Adrenal gland (tissue), 19 donors: ENCODE results near the gene SMIM38. TPM values are rescaled to one million over a fixed set of nuclear protein-coding genes. Genes with fewer than 3 reads are reported as not detected.

ENCODE experiments used
- DNase-seq, 7 donors: peaks; one replicate each; pipeline ENCODE4 v3.0.0-alpha.2; 2019 to 2020
- H3K27ac ChIP-seq, 5 donors: fragments of 200-600 bp; sonication (generic) in 4 of 5; 1 replicate in 3 of 5; 2 replicates in 2 of 5; pipeline versions ENCODE4 v1.5.1 to v1.8.0; 2016 to 2020; ENCODE audit warnings: mild to moderate bottlenecking in 1 of 5
- H3K27me3 ChIP-seq: fragments of 200-600 bp; 2 replicates; pipeline ENCODE4 v1.8.0; 2021
- H3K36me3 ChIP-seq, 2 donors: fragments of 200-600 bp; replicated peaks in 1 of 2; 1 replicate in 1 of 2; 2 replicates in 1 of 2; pipeline versions ENCODE4 v1.5.1 to v1.8.0; 2018 to 2022
- H3K4me1 ChIP-seq, 2 donors: fragments of 200-600 bp; replicated peaks in 1 of 2; 1 replicate in 1 of 2; 2 replicates in 1 of 2; pipeline versions ENCODE4 v1.5.1 to v1.8.0; 2018 to 2021
- H3K4me3 ChIP-seq, 4 donors: fragments of 200-600 bp; sonication (generic) in 3 of 4; one replicate each; pipeline ENCODE4 v1.5.1; 2016 to 2018
- H3K9me3 ChIP-seq, 3 donors: fragments of 200-600 bp; sonication (generic) in 1 of 3; replicated peaks in 1 of 3; 1 replicate in 2 of 3; 2 replicates in 1 of 3; pipeline versions ENCODE4 v1.5.1 to v1.8.0; 2016 to 2021
- POLR2A ChIP-seq, 2 donors: fragments of 450-650 bp; IDR thresholded peaks; one replicate each; pipeline ENCODE4 v1.6.1; 2017; ENCODE audit warnings: antibody characterized with exemption in 2 of 2, mild to moderate bottlenecking in 2 of 2, moderate library complexity in 1 of 2
- WGBS, 4 donors: extraction: QIAGEN DNeasy Blood & Tissue Kit in 2 of 4; methylation state at CpG; one replicate each; pipeline versions ENCODE4 v1.1.5 to v1.1.7; 2013 to 2017; 5-methylcytosine and 5-hydroxymethylcytosine counted together
- intact Hi-C, 2 donors: fragments of 100-400 bp; cut with DNase I; formaldehyde crosslinking; loops; one replicate each; pipeline versions ENCODE4 v1.14.1 to v1.15.0; 2022 to 2023
- long read RNA-seq, 10 donors: library from polyadenylated mRNA in 3 of 10; unstranded in 2 of 10; stranded (forward) in 1 of 10; transcript quantifications; one replicate each; pipeline ENCODE4 v2.0.0 and lab custom pipeline, GENCODE V29; 2021 to 2026
- polyA plus RNA-seq, 3 donors: library from polyadenylated mRNA; stranded (reverse); fragments of 200-250 nt in 2 of 3; fragments of 350-450 nt in 1 of 3; fragmentation: Illumina TruSeq in 1 of 3; extraction: RNeasy Lipid Tissue Mini Kit (QIAGEN cat#74804) in 1 of 3; gene quantifications; one replicate each; pipeline ENCODE4 v1.2.3, GENCODE V29; 2013 to 2014
- total RNA-seq, 9 donors: library from RNA; depleted of rRNA in 4 of 9; stranded (reverse); fragments of >200 nt in 4 of 9; fragments of 120-200 nt in 1 of 9; fragmentation: NEBNext Ultra II Directional in 1 of 9; extraction: Animal tissue kit (Norgen Biotek cat#: 25700) in 1 of 9; gene quantifications; one replicate each; pipeline versions ENCODE4 v1.1.0 to v1.2.4, GENCODE V29; 2013 to 2023
- TF ChIP-seq, protein P1 (sequence below), 6 experiments: fragments of 450-650 bp in 4 of 6; fragments of 200-600 bp in 2 of 6; sonication (generic) in 1 of 6; IDR thresholded peaks; 1 replicate in 5 of 6; 2 replicates in 1 of 6; pipeline versions ENCODE4 v1.5.1 to v1.8.0; 2016 to 2021; ENCODE audit warnings: antibody characterized with exemption in 6 of 6, mild to moderate bottlenecking in 2 of 6, moderate library complexity in 1 of 6
- donor health status: healthy with polysubstance abuse.
- donor health status: Bipolar disorder and iron deficiency.
- donor health status: DM: yes; HTN: yes; CAD: no.
- donor health status: DM: no; HTN: no; CAD: no.
- donor health status: DM: no; HTN: no; CAD: no.
- donor health status: DM: yes; HTN: yes; CAD: no.

The SMIM38 gene
- total RNA-seq (under 1 TPM in 7 of 9 donors, not detected in 2; 0.11 to 0.33 (median 0.17) TPM), polyA plus RNA-seq (under 1 TPM in 1 of 3 donors, not detected in 2; 0.16 TPM)
- long read RNA-seq, donor 1, result 0 reads
- long read RNA-seq, donor 2, result 0 reads
- long read RNA-seq, donor 3, result 0 reads
- long read RNA-seq, donor 4, result 0 reads
- long read RNA-seq, donor 5, result 0 reads
- long read RNA-seq, donor 6, result 0 reads
- long read RNA-seq, donor 7, result 0 reads
- long read RNA-seq, donor 8, result 0 reads
- long read RNA-seq, donor 9, result 0 reads
- long read RNA-seq, donor 10, result 0 reads

DNA sequence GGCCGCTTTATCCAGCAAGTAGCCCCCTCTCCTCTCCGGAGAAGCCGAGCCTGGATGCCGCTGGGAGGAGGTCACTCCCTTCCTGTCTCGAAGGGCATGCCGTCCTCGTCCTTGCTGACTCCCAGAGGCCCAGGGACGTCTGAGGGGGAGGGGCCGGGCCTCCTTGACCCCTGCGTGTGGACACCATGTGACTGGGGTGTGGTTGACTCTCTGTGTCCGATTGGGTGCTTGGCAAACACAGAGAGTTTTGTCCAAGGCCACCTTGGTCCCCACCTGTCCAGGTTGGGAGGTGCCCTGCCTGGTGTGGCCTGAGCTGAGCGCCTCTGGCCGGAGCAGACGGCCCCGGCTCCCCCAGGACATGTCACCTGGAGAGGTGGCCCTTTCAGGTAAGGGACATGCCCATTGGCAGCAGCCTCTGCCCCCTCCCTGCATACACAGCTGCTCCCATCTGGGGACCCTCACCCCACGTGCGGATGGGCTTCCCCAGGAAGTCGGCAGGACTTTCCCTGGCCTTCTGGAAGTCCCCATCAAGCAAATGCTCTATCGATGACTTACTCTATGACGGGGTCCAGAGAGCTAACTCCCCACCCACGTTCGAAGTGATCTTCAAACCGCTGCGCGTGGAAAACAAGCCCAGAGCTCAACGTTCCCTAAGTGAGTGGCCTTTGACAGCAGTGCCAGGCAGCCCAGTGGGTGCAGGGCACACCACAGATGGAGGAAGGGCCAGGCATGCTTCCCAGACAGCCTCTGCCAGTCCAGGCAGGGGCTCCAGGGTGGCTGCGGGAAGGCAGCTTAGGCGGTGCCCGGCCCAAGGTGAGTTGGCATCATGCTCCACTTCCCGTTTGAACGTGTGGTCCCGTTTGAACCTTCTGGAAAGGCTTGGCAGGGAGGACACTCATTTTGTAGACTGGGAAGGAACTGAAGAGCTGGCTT, at the start of gene SMIM38:
Gene SMIM38 (plus strand): TSS at position 634 of the 933 bp plus-strand sequence. CDS start 1,912 bp downstream, outside the sequence.
- Histone ChIP-seq H3K4me1 (no peaks in the 10 kb centered on the region), H3K36me3 (no peaks in the 10 kb centered on the region), H3K9me3 (no peaks in the 10 kb centered on the region), H3K27ac (no peak within 1 kb of the TSS), H3K27me3 (no peaks in the 10 kb centered on the region), H3K4me3 (no peak within 1 kb of the TSS)
- WGBS, 4 donors, result 72 to 77% (median 73%) methylated on average over 24 to 32 of the region's 32 CpGs
- TF ChIP-seq, protein P1, sequence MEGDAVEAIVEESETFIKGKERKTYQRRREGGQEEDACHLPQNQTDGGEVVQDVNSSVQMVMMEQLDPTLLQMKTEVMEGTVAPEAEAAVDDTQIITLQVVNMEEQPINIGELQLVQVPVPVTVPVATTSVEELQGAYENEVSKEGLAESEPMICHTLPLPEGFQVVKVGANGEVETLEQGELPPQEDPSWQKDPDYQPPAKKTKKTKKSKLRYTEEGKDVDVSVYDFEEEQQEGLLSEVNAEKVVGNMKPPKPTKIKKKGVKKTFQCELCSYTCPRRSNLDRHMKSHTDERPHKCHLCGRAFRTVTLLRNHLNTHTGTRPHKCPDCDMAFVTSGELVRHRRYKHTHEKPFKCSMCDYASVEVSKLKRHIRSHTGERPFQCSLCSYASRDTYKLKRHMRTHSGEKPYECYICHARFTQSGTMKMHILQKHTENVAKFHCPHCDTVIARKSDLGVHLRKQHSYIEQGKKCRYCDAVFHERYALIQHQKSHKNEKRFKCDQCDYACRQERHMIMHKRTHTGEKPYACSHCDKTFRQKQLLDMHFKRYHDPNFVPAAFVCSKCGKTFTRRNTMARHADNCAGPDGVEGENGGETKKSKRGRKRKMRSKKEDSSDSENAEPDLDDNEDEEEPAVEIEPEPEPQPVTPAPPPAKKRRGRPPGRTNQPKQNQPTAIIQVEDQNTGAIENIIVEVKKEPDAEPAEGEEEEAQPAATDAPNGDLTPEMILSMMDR (IDR thresholded peaks at IDR 0.05), result no peak
- TF ChIP-seq POLR2A (IDR thresholded peaks at IDR 0.05), result no peak
- no peak for DNase-seq
- intact Hi-C loops, result no loop called here

DNA sequence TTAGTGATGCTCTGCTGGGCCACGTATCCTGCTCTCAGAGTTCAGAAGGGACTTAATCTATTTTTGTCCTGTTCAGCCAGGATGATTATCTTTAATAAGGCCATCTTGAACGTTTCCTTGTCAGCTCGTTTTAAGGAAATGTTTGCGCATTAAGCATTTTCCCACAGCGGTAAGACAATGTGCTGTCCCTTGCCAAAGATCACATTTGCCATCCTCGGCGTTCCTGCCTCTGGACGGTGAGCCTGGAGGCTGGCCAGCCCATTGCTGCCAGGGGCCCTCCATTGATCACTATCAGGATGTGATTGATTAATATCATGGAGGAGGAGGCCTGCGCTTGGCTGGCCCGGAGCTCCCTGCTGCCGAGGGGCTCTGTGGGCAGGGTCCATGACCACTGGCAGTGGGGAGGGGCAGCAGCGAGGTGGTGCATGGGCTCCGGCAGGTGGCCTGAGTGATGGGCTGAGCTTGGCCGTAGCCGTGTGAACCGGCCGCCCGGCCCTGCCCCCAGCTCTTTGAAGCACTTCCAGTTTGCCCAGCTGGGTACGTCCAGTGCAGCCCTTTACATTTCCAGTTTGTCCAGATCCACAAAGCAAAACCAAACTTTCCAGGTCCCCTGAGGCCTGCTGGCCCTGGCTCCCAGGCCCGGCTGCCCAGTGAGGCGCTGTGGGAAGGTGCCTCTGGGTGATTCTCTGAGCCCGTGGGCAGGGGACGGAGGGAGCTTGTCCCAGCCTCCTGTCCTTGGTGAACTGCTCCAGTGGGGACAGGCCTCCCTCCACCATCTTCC, 49.5 kb upstream of the SMIM38 start:
- intact Hi-C loops, result loop anchor here in 1 of 2 donors (10.0 kb wide), 2 partner anchors 189 to 779 kb away; partner anchors contain the start of gene MYEOV
- no peaks in the 10 kb centered on the region for H3K36me3 ChIP-seq
- no peak for DNase-seq
- WGBS, 4 donors, result 65 to 75% (median 70%) methylated on average over 14 to 23 of the region's 23 CpGs
- H3K27ac ChIP-seq, result no peak overlapping the region
- H3K4me3 ChIP-seq, result no peak overlapping the region
- H3K27me3 ChIP-seq, result no peaks in the 10 kb centered on the region
- TF ChIP-seq POLR2A (IDR thresholded peaks at IDR 0.05), result no peak
- TF ChIP-seq, protein P1 (IDR thresholded peaks at IDR 0.05), result no peak
- no peaks in the 10 kb centered on the region for H3K4me1 ChIP-seq
- H3K9me3 ChIP-seq, result no peaks in the 10 kb centered on the region

DNA sequence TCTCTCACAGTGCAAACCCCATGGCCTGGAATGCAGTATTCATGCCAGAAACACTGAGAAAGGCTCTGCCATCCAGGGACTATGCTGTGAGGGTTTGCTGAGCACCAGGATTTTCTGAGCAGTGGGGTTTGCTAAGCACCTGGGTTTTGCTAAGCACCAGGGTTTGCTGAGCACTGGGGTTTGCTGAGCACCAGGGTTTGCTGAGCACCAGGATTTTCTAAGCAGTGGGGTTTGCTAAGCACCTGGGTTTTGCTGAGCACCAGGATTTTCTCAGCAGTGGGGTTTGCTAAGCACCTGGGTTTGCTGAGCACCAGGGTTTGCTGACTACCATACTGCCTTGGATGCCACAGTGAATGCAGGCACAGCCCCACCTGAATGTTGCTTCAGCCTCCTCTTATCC, 48.3 kb upstream of the SMIM38 start:
- H3K9me3 ChIP-seq, result no peaks in the 10 kb centered on the region
- no peak for DNase-seq
- intact Hi-C loops, result loop anchor here in 1 of 2 donors (10.0 kb wide), 2 partner anchors 187 to 777 kb away; partner anchors contain the start of gene MYEOV
- no peaks in the 10 kb centered on the region for H3K27me3 ChIP-seq
- no peak overlapping the region for H3K4me3 ChIP-seq
- no peak overlapping the region for H3K27ac ChIP-seq
- TF ChIP-seq, protein P1 (IDR thresholded peaks at IDR 0.05), result no peak
- TF ChIP-seq POLR2A (IDR thresholded peaks at IDR 0.05), result no peak
- no peaks in the 10 kb centered on the region for H3K36me3 ChIP-seq
- H3K4me1 ChIP-seq, result no peaks in the 10 kb centered on the region
